Endothelial cell of umbilical vein (primary cell): ENCODE measurements around the gene ZNF821. TPM values are rescaled to one million over a fixed set of nuclear protein-coding genes. Genes with fewer than 3 reads are reported as not detected.
A peak's percentile ranks its signal among the peaks of the same experiment; 100 is the strongest.

Experiments
- BruUV-seq: library from RNA; stranded (reverse); fragments of 400-500 nt; replicated peaks from 2 replicates; lab custom pipeline; 2021; lab: Mats Ljungman, UMichigan
- CTCF ChIA-PET: fragments of 300-600, 350-600 bp; sonication (Branson Sonifier 250); formaldehyde crosslinking; loops from one replicate; lab custom pipeline; 2021; ENCODE audit warnings: antibody characterized with exemption, inconsistent platforms; lab: Charles Lee
- POLR2A ChIA-PET: fragments of 300-600, 350-600 bp; sonication (Branson Sonifier 250); formaldehyde crosslinking; loops from one replicate; lab custom pipeline; 2021; ENCODE audit warnings: antibody characterized with exemption, inconsistent platforms; lab: Charles Lee
- DNase-seq: peaks from one replicate; pipeline ENCODE4 v3.0.0-alpha.2; 2011; ENCODE audit warnings: low read depth, low spot score
- FAIRE-seq: peaks from 2 replicates; lab custom pipeline; 2011; peaks lifted over from hg19 to GRCh38; lab: Jason Lieb, UNC
- H2AFZ ChIP-seq: 2 replicates; pipeline ENCODE4 v1.6.0; 2012; ENCODE audit warnings: low read depth, low read length, control low read depth, inconsistent platforms
- H3K27ac ChIP-seq: 2 replicates; pipeline ENCODE4 v1.5.1; 2011; ENCODE audit warnings: low read depth, mild to moderate bottlenecking, control low read depth, low read length, moderate library complexity; ENCODE audit not compliant: insufficient read depth
- H3K27me3 ChIP-seq, 2 experiments: 2 replicates each; pipeline versions ENCODE4 v1.6.0 to v1.6.1; 2011; ENCODE audit warnings: low read length in 2 of 2, mixed read lengths in 1 of 2; ENCODE audit not compliant: control insufficient read depth in 2 of 2, insufficient read depth in 2 of 2
- H3K36me3 ChIP-seq, 2 experiments: 2 replicates in 1 of 2; 3 replicates in 1 of 2; pipeline ENCODE4 v1.5.1; 2011; ENCODE audit warnings: low read length in 2 of 2, mild to moderate bottlenecking in 1 of 2, moderate library complexity in 1 of 2; ENCODE audit not compliant: control insufficient read depth in 2 of 2, insufficient read depth in 2 of 2; ENCODE audit errors: extremely low read depth in 1 of 2
- H3K4me1 ChIP-seq: 3 replicates; pipeline ENCODE4 v1.5.1; 2011; ENCODE audit warnings: mild to moderate bottlenecking, low read length; ENCODE audit not compliant: control insufficient read depth, insufficient read depth; ENCODE audit errors: extremely low read depth
- H3K4me2 ChIP-seq: 2 replicates; pipeline ENCODE4 v1.6.1; 2011; ENCODE audit warnings: low read length, control low read depth, mixed read lengths; ENCODE audit not compliant: insufficient read depth
- H3K4me3 ChIP-seq, 3 experiments: fragments of 200-600 bp in 1 of 3; sonication (generic), shearing (Covaris generic) in 1 of 3; replicated peaks in 1 of 3; 2 replicates each; pipeline ENCODE4 v1.5.1; 2011 to 2016; ENCODE audit warnings: control low read depth in 3 of 3, low read length in 3 of 3, mild to moderate bottlenecking in 2 of 3, inconsistent platforms in 1 of 3, low read depth in 1 of 3, moderate library complexity in 1 of 3; ENCODE audit not compliant: insufficient read depth in 1 of 3
- H3K79me2 ChIP-seq: 2 replicates; pipeline ENCODE4 v1.6.0; 2012; ENCODE audit warnings: low read length, inconsistent platforms; ENCODE audit not compliant: control insufficient read depth, insufficient read depth
- H3K9ac ChIP-seq: replicated peaks from 2 replicates; pipeline ENCODE3; 2011; ENCODE audit warnings: low read length, control low read depth; ENCODE audit not compliant: insufficient read depth; ENCODE audit errors: extremely low read depth
- H3K9me1 ChIP-seq: replicated peaks from 3 replicates; pipeline ENCODE4 v1.6.0; 2011; ENCODE audit warnings: mild to moderate bottlenecking, low read length; ENCODE audit not compliant: control insufficient read depth, insufficient read depth; ENCODE audit errors: extremely low read depth
- H3K9me3 ChIP-seq: replicated peaks from 2 replicates; pipeline ENCODE4 v1.5.1; 2012; ENCODE audit warnings: low read length, inconsistent platforms; ENCODE audit not compliant: control insufficient read depth, insufficient read depth
- H4K20me1 ChIP-seq: replicated peaks from 2 replicates; pipeline ENCODE3; 2011; ENCODE audit warnings: mild to moderate bottlenecking, low read length; ENCODE audit not compliant: control insufficient read depth, insufficient read depth; ENCODE audit errors: extremely low read depth
- CTCF ChIP-seq, 2 donors: IDR thresholded peaks; 1 replicate in 1 of 2; 2 replicates in 1 of 2; pipeline ENCODE4 v1.5.1; 2011; ENCODE audit warnings: low read length in 2 of 2, mild to moderate bottlenecking in 2 of 2, moderate library complexity in 2 of 2, control low read depth in 1 of 2, inconsistent platforms in 1 of 2, low read depth in 1 of 2; ENCODE audit not compliant: insufficient read depth in 1 of 2; ENCODE audit errors: extremely low read depth in 1 of 2
- EZH2 ChIP-seq: IDR thresholded peaks from 2 replicates; pipeline ENCODE4 v1.6.1; 2012; ENCODE audit warnings: borderline replicate concordance, low read depth, mild to moderate bottlenecking, moderate library complexity, low read length, inconsistent platforms; ENCODE audit not compliant: severe bottlenecking
- FOS ChIP-seq: IDR thresholded peaks from 2 replicates; pipeline ENCODE4 v1.6.1; 2011; ENCODE audit warnings: mild to moderate bottlenecking, low read length, moderate library complexity, borderline replicate concordance; ENCODE audit not compliant: insufficient read depth
- GATA2 ChIP-seq: IDR thresholded peaks from 2 replicates; pipeline ENCODE4 v1.7.0; 2011; ENCODE audit warnings: low read depth, mild to moderate bottlenecking, moderate library complexity, mixed read lengths, low read length; ENCODE audit not compliant: insufficient read length, insufficient read depth
- JUN ChIP-seq: IDR thresholded peaks from 2 replicates; pipeline ENCODE4 v1.6.1; 2011; ENCODE audit warnings: borderline replicate concordance, low read depth; ENCODE audit not compliant: insufficient read length, insufficient read depth
- MAX ChIP-seq: IDR thresholded peaks from 2 replicates; pipeline ENCODE4 v1.6.1; 2011; ENCODE audit not compliant: insufficient read depth, insufficient read length
- MYC ChIP-seq: IDR thresholded peaks from one replicate; pipeline ENCODE4 v1.6.1; 2011; ENCODE audit warnings: mild to moderate bottlenecking, low read depth, low read length
- POLR2A ChIP-seq: IDR thresholded peaks from 2 replicates; pipeline ENCODE4 v1.6.1; 2012; ENCODE audit warnings: low read depth, mild to moderate bottlenecking, control low read depth, low read length
- POLR2AphosphoS5 ChIP-seq: IDR thresholded peaks from 2 replicates; pipeline ENCODE4 v1.6.1; 2012; ENCODE audit warnings: low read depth, mild to moderate bottlenecking, control low read depth, low read length, moderate library complexity; ENCODE audit not compliant: insufficient read depth
- dilution Hi-C: fragments of 300-500 bp; cut with MboI; formaldehyde crosslinking; loops from one replicate; pipeline ENCODE4 v1.15.0; 2019; ENCODE audit warnings: low sequenced_read_pairs; ENCODE audit not compliant: extremely low pct_ligation_motif_present
- intact Hi-C: fragments of 100-400 bp; cut with micrococcal nuclease; formaldehyde crosslinking; loops from one replicate; pipeline ENCODE4 v1.10.0; 2022
- polyA plus RNA-seq, 4 experiments: library from polyadenylated mRNA; depleted of rRNA in 3 of 4; stranded (reverse) in 3 of 4; unstranded in 1 of 4; fragments of >200 nt; gene quantifications; 2 replicates each; pipeline versions ENCODE4 v1.2.1 to v1.2.3, GENCODE V29; 2011 to 2012; ENCODE audit warnings: missing spikeins in 1 of 4
- total RNA-seq: library from RNA; stranded (reverse); gene quantifications from 2 replicates; pipeline ENCODE4 v1.2.3, GENCODE V29; 2021

ZNF821 gene
- total and polyA plus RNA-seq, 2 donors (not counting 3 experiments of a cell fraction or from before 2014, with no cell fraction given) = 7.3 to 8.1 TPM

- H4K20me1 ChIP-seq = no peaks in the 10 kb centered on the region
- H3K9me3 ChIP-seq = no peaks in the 10 kb centered on the region
- no peaks in the 10 kb centered on the region for H3K27me3 ChIP-seq
- peak overlapping the region; percentile 70 to 91 (median 83) for H3K4me3 ChIP-seq
- CTCF ChIA-PET = interaction anchor here (0.6 to 1.1 kb wide), 2 partner anchors 36 to 115 kb away, joined by 3 to 6 read pairs; no protein-coding TSS in a partner anchor
- peak overlapping the region; percentile 92 for H3K4me2 ChIP-seq
- peak overlapping the region; percentile 99 for H2AFZ ChIP-seq
- peak; percentile 50 for FAIRE-seq
- peaks cover 12% of the 10 kb centered on the region for H3K4me1 ChIP-seq
- H3K9ac ChIP-seq = peak overlapping the region; percentile 95
- TF ChIP-seq JUN = no peak
- peak overlapping the region; percentile 88 for H3K27ac ChIP-seq
- H3K9me1 ChIP-seq = no peaks in the 10 kb centered on the region
- H3K79me2 ChIP-seq = peaks cover 24% of the 10 kb centered on the region
- POLR2A ChIA-PET = interaction anchor here (0.7 kb wide), 1 partner anchor 11 kb away, joined by 3 read pairs; no protein-coding TSS in a partner anchor
- BruUV-seq = no TSS peak
- H3K36me3 ChIP-seq = peaks cover 9 to 22% of the 10 kb centered on the region in 2 experiments
- intact Hi-C loops (loop anchor here (1.0 to 5.0 kb wide), 3 partner anchors 36 to 116 kb away; partner anchors contain the start of gene IST1), dilution Hi-C loops (loop anchor here (10.0 kb wide), 1 partner anchor 62 kb away; no protein-coding TSS in a partner anchor)
- DNase-seq = peak; percentile 21
Observed at GRCh38 chr16:71846431-71846830, 37.6 kb downstream of the ZNF821 start.

GRCh38 chr16:71845639-71846430, 38.1 kb downstream of the ZNF821 start, which contains the start of gene ATXN1L:
ATXN1L (plus strand) TSS chr16:71845976; CDS start chr16:71849741, 3,765 bp downstream.
- Histone ChIP-seq H4K20me1 (no peaks in the 10 kb centered on the region), H2AFZ (peak within 1 kb of the TSS; percentile 99), H3K27me3 (no peaks in the 10 kb centered on the region), H3K9me1 (no peaks in the 10 kb centered on the region), H3K4me2 (peak within 1 kb of the TSS; percentile 95), H3K79me2 (peaks cover 24% of the 10 kb centered on the region), H3K27ac (peak within 1 kb of the TSS; percentile 88), H3K4me3 (peak within 1 kb of the TSS; percentile 70 to 91 (median 83)), H3K9me3 (no peaks in the 10 kb centered on the region), H3K36me3 (peaks cover 6 to 16% of the 10 kb centered on the region in 2 experiments), H3K9ac (peak within 1 kb of the TSS; percentile 95), H3K4me1 (peaks cover 12% of the 10 kb centered on the region)
- TF ChIP-seq POLR2A = peak; percentile 93
- no peak for TF ChIP-seq EZH2
- TF ChIP-seq FOS = no peak
- TF ChIP-seq GATA2 = no peak
- TF ChIP-seq POLR2AphosphoS5 = peak; percentile 92
- no peak for TF ChIP-seq MYC
- no peak for TF ChIP-seq MAX
- no peak for TF ChIP-seq CTCF (IDR thresholded peaks at IDR 0.05; ENCODE audit: extremely low read depth in 1 of 2, insufficient read depth in 1 of 2, low read depth in 1 of 2, low read length in 2 of 2)
- intact Hi-C loops (loop anchor here (1.0 to 5.0 kb wide), 4 partner anchors 36 to 116 kb away; partner anchors contain the start of genes AP1G1 and IST1), dilution Hi-C loops (loop anchor here (10.0 kb wide), 1 partner anchor 61 kb away; no protein-coding TSS in a partner anchor)
- ChIA-PET CTCF (interaction anchor here (0.6 to 1.6 kb wide), 3 partner anchors 37 to 116 kb away, joined by 3 to 6 read pairs (median 5); no protein-coding TSS in a partner anchor), POLR2A (no interaction called here)
- FAIRE-seq (peak; percentile 75), DNase-seq (peak; percentile 71)
- BruUV-seq = no TSS peak
